Sigmoid colon (tissue), 4 donors: ENCODE measurements around the gene TCAIM.

Experiments
- CTCF ChIP-seq, 4 experiments: fragments of 450-650 bp in 3 of 4; fragments of 200-600 bp in 1 of 4; IDR thresholded peaks; one replicate each; pipeline ENCODE4 v1.5.1; 2016 to 2019; ENCODE audit warnings: antibody characterized with exemption in 4 of 4, mild to moderate bottlenecking in 3 of 4, moderate library complexity in 2 of 4
- EP300 ChIP-seq, 4 donors: sonication (generic); formaldehyde crosslinking; IDR thresholded peaks; one replicate each; pipeline ENCODE4 v1.6.1; 2017; ENCODE audit warnings: antibody characterized with exemption in 4 of 4

- TF ChIP-seq CTCF (IDR thresholded peaks at IDR 0.05) (no peak), EP300 (IDR thresholded peaks at IDR 0.05) (no peak)
Measured at GRCh38 chr3:44318891-44319311, 19.7 kb upstream of the TCAIM start.
